Measurements from ENCODE around the gene SEMA3D.

The SEMA3D gene

DNA sequence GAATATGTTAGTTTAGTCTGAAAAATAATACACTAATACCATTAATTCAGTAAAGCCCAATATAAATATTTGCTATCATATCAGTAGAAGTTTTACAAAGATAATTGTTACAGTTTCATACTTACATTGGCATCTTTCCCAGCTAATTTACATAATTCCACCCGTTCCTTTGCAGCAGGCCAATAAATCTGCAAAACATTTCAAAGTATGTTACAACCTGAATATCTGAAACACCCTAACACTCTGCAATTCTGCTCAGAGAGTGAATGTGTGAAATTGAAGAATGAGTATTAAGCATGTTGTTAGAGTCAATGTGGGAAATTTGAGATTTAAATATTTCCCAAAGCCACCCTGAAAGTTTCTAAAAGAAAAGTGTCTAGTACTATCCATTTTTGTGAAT is 105.5 kb downstream of the SEMA3D start:
- no peak for DNase-seq (ENCODE audit: low read depth in 2 of 2, low spot score in 1 of 2)

DNA sequence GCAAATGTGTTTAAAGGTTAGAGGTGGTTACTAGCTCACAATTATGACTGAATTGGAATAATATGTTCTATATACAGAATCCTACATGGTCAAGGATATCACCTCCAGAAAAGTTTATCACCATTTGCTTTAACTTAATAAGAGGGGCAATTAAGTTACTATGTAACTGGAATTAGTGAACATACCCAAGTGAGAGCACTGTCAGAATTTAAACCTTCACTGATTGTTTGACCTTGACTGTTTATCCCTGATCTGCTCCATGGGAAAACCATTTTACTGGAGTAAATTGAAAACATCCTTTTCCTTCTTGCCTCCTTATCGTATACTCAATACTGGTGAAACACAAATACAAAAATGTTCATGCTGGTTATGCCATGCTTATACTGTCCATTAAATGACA is 107.4 kb downstream of the SEMA3D start:
- DNase-seq (ENCODE audit: low read depth in 2 of 2, low spot score in 1 of 2), result no peak

DNA sequence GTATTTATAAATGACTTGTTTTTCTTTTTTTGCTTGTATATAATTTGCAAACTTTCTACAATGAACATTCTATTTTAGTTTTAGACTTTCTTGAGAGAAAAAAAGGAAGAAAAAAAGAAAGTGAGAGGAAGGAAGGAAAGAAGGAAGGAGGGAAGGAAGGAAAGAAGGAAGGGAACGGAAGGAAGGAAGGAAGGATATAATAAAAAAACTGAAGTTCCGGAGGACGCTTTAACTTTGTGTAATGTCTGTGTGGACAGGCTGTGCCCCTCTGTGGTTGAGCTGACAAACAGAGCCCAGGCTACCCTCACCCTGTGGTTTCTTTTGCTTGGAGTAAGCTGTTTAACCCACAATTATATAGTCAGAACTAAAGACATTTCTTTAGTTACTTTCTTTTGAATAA is 108.7 kb downstream of the SEMA3D start:
- no peak for DNase-seq (ENCODE audit: low read depth in 2 of 2, low spot score in 1 of 2)

DNA sequence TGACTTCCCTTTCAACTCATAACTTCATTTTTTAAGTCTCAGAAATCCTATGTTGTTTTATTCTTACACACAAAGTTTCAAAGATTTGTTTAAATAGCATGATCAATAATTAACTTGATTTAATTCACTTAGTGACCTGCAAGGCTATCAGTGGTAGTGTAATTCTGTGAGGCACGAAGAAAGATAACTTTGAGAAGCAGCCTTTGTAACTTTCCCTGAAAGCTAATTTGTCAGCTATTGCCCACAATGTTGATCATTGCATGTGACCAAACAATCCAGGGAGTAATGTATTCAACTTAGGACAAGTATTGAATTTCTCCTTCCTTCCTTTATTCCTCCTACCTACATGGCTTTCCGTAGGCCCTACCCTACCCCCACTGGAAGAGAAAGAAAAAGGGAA is 111.0 kb downstream of the SEMA3D start:
- DNase-seq (ENCODE audit: low read depth in 2 of 2, low spot score in 1 of 2), result no peak

DNA sequence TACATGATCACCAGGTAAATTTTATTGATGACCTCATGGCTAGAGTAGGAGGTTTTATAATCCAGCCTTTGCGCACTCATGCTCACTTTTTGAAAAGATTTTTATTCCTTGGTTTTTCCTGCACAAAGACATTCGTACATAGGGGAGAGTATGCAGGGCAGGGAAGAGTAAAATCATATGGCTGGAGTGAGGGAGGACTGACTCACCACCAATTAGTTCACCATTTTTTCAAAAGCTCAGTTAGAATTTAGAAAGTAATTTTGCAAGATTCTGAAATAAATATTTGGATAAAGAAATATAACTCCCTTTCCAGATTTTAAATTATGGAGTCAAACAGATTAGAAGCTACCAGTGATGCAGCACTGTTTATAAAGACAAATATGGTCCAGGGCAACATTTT is 111.9 kb downstream of the SEMA3D start:
- no peak for DNase-seq (ENCODE audit: low read depth in 2 of 2, low spot score in 1 of 2)

DNA sequence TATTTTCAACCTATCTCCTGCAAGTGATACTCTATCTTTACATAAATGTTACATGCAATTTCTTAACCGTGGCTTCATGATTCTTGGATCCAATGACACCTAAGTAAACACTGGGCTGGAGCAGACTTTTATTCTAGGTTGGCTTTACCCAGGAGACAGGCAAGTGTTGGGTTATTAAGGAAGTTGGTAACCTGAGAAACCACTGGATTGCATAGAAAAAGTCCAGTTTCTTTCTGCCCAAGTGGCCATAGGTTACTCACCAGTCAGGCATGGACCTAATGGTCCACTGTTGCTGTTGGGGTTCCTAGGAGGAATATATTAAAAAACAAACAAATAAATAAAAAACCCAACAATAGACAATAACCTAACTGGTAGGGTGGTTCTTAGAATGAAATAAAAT is 112.8 kb downstream of the SEMA3D start:
- DNase-seq (ENCODE audit: low read depth in 2 of 2, low spot score in 1 of 2), result no peak

DNA sequence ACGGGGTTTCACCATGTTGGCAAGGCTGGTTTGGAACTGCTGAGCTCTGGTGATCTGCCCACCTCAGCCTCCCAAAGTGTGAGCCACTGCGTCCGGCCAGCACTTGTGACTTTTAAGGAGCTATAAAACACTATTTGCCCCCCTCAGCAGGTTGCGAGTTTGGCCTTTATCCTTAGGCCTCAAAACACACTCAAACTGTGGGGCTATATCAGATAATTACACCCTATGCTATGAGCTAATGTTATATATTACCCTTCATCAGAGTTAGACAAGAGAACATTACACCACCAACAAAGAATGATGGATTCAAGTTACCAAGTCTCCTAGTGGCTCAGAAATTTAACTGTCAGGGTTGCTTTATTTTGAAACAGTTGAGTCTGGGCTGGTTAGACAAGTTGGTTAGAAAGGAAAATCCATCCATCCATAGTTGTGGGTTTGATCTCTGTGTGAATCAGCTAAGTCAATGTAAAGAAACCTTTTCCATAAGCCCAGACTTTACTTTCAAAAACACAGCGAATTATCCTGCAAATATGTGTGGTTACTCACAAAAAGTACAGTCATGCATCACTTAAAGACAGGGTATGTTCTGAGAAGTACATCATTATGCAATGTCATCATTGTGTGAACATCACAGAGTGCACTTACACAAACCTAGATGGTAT is 115.8 kb downstream of the SEMA3D start:
- no peak for DNase-seq (ENCODE audit: low read depth in 2 of 2, low spot score in 1 of 2)

DNA sequence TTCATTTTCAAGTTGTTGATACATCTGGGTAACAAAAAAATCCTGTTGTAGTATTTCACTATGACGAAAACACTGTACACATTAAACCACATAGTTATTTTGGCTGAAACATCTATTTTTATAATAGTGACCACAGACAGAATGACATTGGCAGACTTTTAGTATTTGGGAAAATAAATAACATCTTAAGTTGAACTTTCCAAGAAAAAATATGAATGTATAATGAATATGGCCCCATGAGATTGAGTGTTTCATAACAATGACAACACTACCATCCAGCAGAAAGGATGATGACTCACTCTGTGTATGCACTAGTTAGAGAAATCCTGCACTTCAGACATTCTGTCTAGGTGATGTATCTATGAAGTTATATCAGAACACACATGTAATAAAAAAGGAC is 118.1 kb downstream of the SEMA3D start:
- DNase-seq (ENCODE audit: low read depth in 2 of 2, low spot score in 1 of 2), result no peak

DNA sequence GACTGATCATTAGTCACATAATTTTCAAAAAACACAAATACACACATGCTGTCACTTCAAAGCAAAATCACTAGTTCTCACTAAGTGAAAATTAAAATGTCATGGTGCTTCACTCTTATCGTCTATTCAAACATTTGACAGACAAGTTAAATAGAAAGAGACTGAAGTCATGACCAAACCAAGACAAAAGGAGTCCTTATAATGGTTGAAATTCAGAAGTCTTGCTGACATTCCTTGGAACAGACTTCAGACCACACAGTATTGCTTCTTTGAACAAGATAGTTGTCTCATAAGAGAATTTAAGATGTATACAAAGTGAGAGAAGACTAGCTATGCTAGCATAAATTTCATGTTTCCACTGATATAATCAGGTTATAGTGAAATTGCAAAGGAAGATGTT is 119.5 kb downstream of the SEMA3D start:
- no peak for DNase-seq (ENCODE audit: low read depth in 2 of 2, low spot score in 1 of 2)

DNA sequence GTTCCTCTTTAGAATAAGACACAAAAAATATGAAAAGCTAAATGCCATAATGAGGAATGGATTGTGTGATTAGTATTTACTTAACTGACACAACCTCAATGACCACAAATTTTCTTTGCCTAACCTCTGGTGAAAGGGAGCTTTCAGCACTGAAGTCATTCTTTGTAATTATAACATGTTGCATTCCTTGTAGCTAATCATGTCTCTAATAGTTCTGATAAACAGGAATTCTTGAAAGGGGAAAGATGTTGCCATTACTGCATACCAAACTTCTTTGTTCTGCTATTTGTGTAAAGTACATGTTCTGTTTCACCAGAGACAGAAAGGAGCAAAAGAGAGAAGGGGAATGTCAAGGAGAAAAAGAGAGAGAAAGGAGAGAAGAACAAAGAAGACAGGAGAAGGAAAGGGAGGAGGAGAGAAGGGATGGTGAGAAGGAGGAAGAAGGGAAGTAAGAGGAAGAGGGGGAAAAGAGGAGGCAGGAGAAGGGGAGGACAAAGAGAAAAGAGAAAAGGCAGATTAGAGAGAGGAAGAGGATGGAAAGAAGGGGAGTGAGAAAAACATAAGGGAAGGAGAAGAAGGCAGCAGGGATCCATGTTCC is 120.9 kb downstream of the SEMA3D start:
- DNase-seq (ENCODE audit: low read depth in 2 of 2, low spot score in 1 of 2), result no peak

DNA sequence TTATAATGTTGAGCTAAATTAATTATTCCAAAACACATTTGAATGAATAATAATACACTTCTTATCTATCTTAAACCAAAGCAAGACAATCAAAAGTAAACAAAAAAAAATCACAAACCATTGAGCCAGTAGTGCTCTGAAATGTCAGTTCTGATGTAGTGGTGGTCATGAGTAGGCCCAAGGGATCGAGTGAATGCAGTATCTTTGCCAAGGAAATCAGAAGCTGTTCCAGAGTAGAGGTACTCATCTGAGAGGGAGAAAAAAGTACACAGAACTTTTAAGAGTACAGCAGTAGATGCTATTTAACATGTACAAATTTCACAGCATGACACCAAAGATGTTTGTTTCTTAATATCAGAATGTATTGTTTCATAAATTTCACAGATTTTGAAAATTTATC is 121.5 kb downstream of the SEMA3D start:
- DNase-seq (ENCODE audit: low read depth in 2 of 2, low spot score in 1 of 2), result no peak

DNA sequence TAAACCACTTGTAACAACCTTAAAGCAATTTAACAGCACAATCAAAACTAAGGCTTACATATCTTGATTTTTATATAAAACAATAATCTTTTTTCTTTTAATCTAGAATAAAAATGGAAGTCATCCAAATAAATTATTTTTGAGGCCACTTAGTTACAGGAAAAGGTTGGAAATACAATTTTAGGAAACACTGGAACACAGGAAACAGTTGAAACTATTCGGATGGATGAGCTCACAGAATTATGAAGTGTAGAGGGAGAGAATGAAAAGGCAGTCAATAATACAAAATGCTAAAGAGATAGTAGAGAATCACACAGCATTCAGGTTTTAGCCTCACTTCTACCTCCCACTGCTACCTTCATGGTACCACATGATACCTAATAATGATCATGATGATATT is 124.2 kb downstream of the SEMA3D start:
- no peak for DNase-seq (ENCODE audit: low read depth in 2 of 2, low spot score in 1 of 2)

DNA sequence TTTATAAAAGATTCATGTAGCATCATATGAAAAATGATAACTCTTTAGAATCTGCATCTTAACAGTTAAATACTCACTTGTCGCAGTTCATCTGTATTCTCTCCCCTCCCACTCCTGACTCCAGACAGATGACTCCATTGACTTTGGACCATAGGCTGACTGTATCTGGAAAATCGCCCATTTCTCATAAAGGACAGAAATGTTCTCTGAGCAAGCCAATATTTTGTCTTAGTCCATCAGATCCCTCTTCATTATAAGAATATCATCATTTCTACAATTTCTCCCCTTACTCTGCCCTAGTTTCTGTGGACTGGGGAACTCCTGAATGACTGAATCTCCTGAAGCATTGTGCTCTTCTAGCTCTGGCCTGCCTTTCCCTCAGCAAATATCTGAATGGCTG is 125.4 kb downstream of the SEMA3D start:
- no peak for DNase-seq (ENCODE audit: low read depth in 2 of 2, low spot score in 1 of 2)

DNA sequence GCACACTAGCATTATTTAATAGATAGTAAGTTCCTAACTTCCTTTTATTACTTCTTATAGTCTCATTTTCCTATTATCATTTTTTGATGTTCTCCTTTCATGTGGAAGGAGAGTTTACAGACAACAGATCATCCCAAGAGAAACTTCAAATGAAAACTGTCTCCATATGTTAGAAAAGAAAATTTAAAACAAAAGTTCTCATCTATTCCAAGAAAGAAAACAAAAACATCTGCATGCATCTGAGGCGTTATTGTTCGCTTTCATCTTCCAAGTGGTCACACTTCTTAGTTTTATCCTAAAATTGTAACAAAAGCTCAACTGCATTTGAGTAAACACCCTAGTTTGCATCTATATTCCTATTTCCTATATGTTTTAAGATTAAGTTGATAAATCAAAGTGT is 126.2 kb downstream of the SEMA3D start:
- DNase-seq (ENCODE audit: low read depth in 2 of 2, low spot score in 1 of 2), result no peak

DNA sequence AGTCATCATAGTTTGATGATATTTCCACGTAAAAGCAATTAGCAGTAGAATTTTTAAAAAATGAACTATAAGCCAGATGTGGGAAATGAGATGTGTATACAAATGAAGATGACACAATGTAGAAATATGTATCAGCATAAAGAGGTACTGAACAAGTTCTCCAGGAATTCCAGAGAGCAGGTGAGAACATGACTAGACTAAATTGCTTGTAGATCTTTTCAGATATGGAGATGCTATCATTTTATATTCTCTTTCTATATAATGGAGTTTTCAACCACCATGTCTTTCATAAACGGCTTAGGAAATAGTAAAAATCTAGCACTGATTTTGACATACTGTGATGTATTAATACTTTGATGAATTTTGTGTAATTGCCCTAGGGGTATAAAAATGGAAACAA is 130.9 kb downstream of the SEMA3D start:
- no peak for DNase-seq (ENCODE audit: low read depth in 2 of 2, low spot score in 1 of 2)

DNA sequence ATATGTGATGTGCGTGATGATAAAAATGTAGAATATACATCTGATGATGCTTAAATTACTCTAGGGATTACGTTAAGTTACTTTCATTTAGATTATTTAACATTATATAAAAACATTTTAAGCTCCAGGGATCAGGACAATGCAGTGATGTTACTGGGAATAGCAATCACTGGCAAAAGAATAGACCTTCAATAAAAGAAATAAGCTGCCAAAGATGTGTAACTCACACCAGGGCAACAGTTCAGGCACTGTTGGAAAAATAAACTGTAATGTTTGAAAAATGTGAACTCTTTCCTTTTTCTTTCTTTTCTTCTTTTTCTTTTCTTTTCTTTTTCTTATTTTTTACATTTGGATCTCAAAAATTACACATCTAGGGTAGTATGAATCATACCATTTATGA is 131.7 kb downstream of the SEMA3D start:
- DNase-seq (ENCODE audit: low read depth in 2 of 2, low spot score in 1 of 2), result no peak

DNA sequence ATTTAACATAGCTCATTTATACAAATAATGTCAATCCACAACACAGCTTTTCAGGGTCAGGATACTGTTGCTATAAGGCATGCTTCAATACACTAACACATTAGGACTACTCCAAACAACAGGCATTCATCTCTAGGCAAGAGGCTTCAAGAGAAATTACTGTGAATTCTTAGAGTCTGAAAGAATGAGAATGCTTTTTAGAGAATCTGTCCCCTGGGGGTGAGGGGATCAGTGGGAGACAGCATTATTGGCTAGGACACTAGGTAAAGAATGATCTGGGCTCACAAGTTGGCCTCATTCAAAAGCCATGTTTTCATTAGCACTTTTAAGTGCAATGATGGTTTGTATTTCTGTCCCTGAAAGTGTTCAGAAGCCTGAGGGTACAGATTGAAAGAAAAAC is 132.6 kb downstream of the SEMA3D start:
- no peak for DNase-seq (ENCODE audit: low read depth in 2 of 2, low spot score in 1 of 2)

DNA sequence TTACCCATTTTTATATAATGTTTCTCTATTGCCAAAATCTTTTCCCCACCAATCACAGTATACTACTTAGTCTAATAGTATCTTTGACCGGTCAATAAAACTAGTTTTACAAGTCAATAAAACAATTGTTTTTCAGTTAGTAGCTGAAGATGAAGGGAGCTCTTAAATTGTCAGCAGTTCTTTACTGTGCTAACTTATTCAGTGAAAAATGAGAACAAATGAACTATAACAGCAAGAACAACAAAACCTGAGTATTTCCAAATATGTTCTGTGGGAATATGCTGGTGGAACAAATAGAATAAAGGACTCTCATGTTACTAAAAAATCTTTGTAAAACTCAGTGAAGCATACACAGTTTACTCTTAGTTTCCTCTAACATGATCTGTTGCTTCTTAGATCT is 134.0 kb downstream of the SEMA3D start:
- DNase-seq (ENCODE audit: low read depth in 2 of 2, low spot score in 1 of 2), result no peak

DNA sequence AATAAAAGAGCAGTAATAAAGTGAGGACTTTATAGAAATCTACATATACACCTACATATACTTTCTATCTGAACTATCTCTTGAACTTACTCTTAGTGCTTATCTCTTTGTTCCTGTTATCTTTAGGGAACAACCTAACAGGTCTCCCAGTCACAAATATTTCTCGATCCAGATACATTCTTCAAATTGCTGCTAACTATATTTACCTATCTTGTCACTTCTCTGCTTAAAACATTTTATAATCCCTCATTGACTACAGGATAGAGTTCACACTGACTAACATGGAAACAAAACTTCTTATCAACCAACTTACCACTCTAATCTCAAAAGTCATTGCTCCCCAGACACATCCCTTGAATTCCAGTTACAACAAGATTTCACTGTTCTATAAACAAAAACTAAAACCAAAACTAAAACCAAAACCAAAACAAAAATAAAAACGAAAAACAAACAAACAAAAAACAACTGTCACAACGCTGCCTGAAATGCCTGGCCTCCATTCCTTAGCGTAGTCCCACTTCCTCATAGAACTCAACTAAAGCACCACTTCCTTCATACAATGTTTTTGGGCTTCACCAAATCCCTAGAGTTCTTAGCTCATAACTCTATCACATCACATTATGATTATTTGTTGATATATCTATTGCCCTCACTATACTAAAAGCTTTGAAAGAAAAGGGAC is 134.7 kb downstream of the SEMA3D start:
- DNase-seq (ENCODE audit: low read depth in 2 of 2, low spot score in 1 of 2), result no peak

DNA sequence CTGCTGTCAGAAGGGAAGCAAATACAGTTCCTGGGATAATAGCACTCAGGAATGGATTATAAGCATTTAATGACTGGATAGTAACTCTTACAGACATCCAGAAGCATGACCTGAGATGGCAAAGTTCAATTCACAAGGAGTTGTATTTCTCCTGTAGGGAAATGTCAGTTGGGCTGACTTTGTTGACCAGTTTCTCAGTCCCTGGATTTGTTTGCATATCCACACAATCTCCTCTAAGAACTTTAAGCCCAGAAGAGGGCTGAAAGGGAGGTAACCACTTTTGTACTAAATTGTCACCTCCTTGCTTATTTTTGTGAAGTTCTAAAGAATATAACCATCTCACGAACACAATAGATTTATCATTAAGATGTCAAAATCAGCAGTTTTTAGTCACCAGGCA is 140.3 kb downstream of the SEMA3D start:
- no peak for DNase-seq (ENCODE audit: low read depth in 2 of 2, low spot score in 1 of 2)

DNA sequence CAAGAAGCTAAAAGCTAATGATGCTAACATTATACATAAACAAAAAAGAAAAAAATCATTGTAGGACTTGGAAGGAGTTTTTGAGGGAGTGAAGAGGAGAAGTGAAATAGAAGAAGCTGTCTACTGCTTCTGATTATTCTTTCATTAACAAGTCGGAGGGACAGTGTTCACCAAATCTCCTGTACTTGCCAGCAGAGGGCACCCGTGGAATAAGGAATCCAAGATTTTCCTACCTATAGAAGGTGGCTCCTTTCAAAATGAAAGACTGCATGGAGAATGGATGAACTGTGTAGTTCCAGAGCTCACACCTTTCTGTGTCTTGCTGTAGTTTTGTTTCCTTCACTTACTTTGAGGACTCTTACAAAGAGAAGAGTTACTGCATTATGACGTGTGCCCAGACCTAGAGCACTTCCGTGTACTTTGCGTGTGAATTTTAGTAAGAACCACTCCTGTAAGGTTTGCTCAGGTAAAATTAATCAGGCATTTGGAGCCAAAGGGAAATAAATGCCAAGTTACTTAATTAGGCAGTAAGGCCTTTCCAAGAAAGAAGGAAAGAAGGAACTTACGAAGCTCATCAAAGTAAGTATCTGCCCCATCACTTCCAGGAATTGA is 145.1 kb downstream of the SEMA3D start:
- no peak for DNase-seq (ENCODE audit: low read depth in 2 of 2, low spot score in 1 of 2)

DNA sequence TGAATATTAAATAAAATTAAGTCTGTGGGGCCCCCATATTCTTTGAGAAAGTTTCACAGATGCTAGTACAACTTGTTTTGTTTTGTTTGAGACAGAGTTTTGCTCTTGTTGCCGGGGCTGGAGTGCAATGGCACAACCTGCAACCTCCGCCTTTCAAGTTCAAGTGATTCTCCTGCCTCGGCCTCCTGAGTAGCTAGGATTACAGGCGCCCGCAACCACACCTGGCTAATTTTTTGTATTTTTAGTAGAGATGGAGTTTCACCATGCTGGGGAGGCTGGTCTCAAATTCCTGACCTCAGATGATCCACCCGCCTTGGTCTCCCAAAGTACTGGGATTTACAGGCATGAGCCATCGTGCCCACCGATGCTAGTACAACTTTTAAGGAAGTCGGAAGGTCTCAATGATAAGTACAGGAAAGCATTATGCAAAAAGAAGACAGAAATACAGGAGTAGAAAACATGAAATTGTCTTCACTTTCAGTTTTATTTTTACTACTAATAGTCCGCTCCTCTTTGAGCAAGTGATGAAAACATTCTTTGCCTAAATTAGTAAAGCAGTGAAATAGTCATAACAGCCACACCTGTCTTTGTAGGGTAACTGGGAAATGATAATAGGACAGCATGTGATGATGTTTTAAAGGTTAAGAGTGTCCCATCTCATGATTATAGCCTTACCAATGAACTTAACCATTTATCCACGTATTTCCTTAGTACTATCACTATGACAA is 147.5 kb downstream of the SEMA3D start:
- DNase-seq (ENCODE audit: low read depth in 2 of 2, low spot score in 1 of 2), result no peak
